Left ventricle myocardium superior (tissue), 1 donor: ENCODE measurements around the gene STX16. TPM values are rescaled to one million over a fixed set of nuclear protein-coding genes. Genes with fewer than 3 reads are reported as not detected.
A peak's percentile ranks its signal among the peaks of the same experiment; 100 is the strongest.

Source experiments
- ATAC-seq: fragments of 200-7000 bp; cut with Tn5 transposase; one replicate; pipeline ENCODE4 v1.9.1; 2020; ENCODE audit warnings: mild to moderate bottlenecking, moderate library complexity
- DNase-seq: peaks from one replicate; pipeline ENCODE4 v3.0.0-alpha.2; 2020
- intact Hi-C: fragments of 100-400 bp; cut with micrococcal nuclease; formaldehyde crosslinking; loops from one replicate; pipeline ENCODE4 v1.11.0; 2022
- total RNA-seq: library from RNA; stranded (reverse); fragmentation: NEBNext Ultra II Directional; extraction: Animal tissue kit (Norgen Biotek cat#: 25700); gene quantifications from one replicate; pipeline ENCODE4 v1.2.1, GENCODE V29; 2021
- donor health status: DM: no; HTN: yes; CAD: no; lungs with severe emphysema.

The STX16 gene
- total RNA-seq, 1 donor from 2014 or later: 24.8 TPM

DNA sequence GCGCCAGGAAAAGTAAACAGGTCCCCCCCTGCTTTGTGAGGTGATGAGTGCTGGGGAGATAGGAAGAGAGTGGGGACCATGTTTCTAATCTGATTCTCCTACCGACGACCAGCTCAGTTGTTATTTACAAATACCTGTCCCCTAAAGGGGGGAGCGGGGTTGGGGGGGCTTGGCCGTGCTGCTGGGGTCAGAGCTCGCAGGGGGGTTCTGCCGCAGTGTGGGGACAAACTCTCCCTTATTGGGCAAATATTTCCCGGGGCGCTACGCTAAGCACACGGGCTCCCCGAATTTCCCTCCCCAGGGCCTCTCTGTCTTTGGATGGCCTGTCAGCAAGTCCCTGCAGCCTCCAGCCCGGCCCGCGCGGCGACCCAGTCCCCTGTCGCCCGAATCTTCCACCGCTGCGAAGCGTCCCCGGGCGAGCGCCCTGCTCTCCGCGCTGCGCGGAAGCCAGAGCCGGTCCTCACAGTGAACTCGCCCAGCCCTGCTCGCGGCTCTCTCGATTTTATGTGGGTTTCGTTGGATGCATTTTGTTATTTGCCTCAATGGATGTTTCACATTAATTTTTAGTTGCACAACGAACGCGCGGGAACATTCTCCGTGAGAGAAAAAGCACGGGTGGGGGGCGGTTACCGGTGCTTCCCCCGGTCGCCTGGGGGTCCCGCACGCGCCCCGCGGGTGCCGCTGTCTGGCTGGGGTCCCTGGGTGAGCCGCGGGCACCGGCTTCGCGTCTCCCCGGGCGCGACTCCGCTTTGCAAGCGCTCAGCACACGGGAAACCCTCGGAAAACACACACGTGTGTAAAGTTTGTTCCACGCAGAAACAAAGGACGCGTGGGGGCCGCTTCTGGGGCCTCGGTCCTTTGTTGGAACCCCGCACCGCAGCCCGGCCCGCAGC, 1.5 kb upstream of the STX16 start:
- intact Hi-C loops: loop anchor here (10.0 kb wide), 1 partner anchor 415 kb away; no protein-coding TSS in a partner anchor
- peak; percentile 12 for ATAC-seq
- peak; percentile 60 for DNase-seq

- peak; percentile 40 for ATAC-seq
- intact Hi-C loops: loop anchor here (10.0 kb wide), 1 partner anchor 415 kb away; no protein-coding TSS in a partner anchor
- peak; percentile 52 for DNase-seq
These were observed 805 bp upstream of the STX16 start for GRCh38 chr20:58650181-58650775.

- intact Hi-C loops: loop anchor here (10.0 kb wide), 1 partner anchor 417 kb away; no protein-coding TSS in a partner anchor
- ATAC-seq: no peak
- no peak for DNase-seq
These were observed 469 bp downstream of the STX16 start for GRCh38 chr20:58651559-58651945.

- peak; percentile 62 for DNase-seq
- intact Hi-C loops: loop anchor here (10.0 kb wide), 1 partner anchor 417 kb away; no protein-coding TSS in a partner anchor
- ATAC-seq: peak; percentile 38
These were observed 993 bp downstream of the STX16 start for GRCh38 chr20:58651946-58652605.

DNA sequence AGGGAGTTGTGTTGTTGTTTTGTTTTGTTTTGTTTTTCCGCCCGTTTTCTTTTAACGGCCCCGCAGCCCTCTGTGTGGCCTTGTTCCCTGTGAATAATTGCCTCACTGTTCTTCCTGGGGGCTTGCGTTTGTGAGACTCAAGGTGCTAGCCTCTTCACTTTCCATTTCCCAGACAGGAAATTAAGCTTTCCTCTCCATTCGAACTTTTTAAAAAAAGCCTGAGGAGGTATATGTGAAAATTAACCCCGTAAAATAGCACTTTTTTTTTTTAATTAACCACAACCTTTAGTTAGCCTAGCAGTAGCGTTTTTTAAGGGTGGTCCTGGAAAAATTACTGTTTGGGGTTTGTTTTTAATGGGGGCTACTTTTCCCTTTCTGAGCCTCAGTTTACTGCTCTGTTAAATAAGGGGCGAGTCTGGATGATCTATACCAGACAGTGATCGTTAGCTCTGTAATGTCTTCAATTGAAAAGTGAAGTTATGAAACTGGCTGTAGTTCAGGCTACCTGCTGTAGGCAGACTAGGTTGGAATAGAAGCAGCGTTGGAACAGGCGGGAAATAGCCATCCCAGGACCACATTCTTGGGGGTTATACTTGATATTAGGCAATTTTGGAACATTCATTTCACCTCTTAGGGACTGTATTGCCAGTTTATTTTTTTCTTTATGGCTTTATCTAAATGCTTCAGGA, 1.7 kb downstream of the STX16 start:
- DNase-seq: no peak
- ATAC-seq: no peak
- intact Hi-C loops: loop anchor here (10.0 kb wide), 1 partner anchor 418 kb away; no protein-coding TSS in a partner anchor

GRCh38 chr20:58654337-58654736, 3.3 kb downstream of the STX16 start:
- DNase-seq (no peak), ATAC-seq (no peak)
- intact Hi-C loops: loop anchor here (10.0 kb wide), 1 partner anchor 420 kb away; no protein-coding TSS in a partner anchor

DNA sequence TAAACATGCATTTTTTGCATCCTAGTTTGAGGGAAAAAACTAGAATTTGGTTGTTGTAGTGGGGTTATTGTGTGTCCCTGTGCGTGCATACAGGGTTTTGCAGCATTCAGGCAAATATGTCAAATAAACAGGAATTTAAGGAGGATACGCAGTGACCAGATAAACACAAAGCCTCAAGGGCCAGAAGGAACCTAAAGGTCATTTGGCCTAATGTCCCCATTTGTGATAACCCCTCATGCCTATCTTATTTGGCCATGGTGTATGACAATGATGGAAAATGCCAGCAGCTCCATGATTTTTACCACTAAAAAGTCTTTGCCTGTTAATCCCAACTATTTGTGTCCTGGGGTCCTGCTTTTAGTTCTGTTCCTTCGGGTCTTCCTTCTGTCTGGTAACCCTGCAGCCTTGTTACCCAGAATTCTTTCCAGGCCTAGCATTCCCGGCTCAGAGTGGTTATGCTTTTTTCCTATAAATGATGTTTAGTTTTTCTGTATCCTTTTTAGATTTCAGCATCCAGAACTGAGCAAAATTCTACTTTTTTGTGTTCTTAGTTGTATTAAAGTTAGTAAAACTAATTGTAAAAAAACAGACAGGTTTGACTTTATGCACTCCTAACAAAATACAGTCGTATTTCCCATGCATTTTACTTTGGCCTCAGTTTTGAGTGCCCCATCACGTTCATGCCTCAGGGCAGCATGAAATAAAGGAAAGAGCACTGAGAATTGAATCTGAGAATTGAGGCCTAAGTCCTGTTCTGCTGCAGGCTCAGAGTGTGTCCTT, 4.4 kb downstream of the STX16 start:
- intact Hi-C loops: loop anchor here (10.0 kb wide), 1 partner anchor 421 kb away; no protein-coding TSS in a partner anchor
- ATAC-seq (no peak), DNase-seq (no peak)

DNA sequence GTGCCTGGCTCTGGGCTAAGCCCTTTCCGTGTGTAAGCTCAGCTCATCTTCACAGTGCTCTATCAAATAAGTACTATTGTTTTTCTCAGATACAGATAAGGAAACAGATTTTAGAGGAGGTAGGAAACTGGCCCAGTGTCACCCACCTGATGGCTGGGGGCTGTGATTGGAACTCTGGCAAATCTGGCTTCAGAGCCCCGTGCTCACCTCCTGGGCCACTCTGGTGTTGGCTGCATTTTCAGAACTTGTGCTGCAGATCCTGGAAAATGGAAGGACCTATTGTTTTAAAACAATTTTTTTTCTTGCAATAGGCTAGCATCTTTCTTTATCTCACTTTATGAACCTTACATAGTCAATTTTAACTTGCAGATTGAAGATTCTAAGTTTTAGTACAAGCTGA, 5.7 kb downstream of the STX16 start:
- ATAC-seq (no peak), DNase-seq (no peak)
- intact Hi-C loops: loop anchor here (10.0 kb wide), 1 partner anchor 422 kb away; no protein-coding TSS in a partner anchor

GRCh38 chr20:58657262-58657661, 6.2 kb downstream of the STX16 start:
- DNase-seq: no peak
- intact Hi-C loops: loop anchor here (10.0 kb wide), 1 partner anchor 422 kb away; no protein-coding TSS in a partner anchor
- no peak for ATAC-seq

- no peak for DNase-seq
- ATAC-seq: no peak
- intact Hi-C loops: loop anchor here (10.0 kb wide), 1 partner anchor 423 kb away; no protein-coding TSS in a partner anchor
These were observed 6.9 kb downstream of the STX16 start for GRCh38 chr20:58657986-58658385.

- intact Hi-C loops: loop anchor here (10.0 kb wide), 1 partner anchor 424 kb away; no protein-coding TSS in a partner anchor
- ATAC-seq: no peak
These were observed 7.7 kb downstream of the STX16 start for GRCh38 chr20:58658760-58659159.

GRCh38 chr20:58659841-58660240, 8.8 kb downstream of the STX16 start:
- intact Hi-C loops: loop anchor here (10.0 kb wide), 1 partner anchor 425 kb away; no protein-coding TSS in a partner anchor
- DNase-seq (no peak), ATAC-seq (no peak)

More at GRCh38 chr20:58658760-58659159, 7.7 kb downstream of the STX16 start:
- no peak for DNase-seq

- ATAC-seq (no peak), DNase-seq (no peak)
- intact Hi-C loops: no loop called here
These were observed 9.9 kb downstream of the STX16 start for GRCh38 chr20:58660855-58661597.

DNA sequence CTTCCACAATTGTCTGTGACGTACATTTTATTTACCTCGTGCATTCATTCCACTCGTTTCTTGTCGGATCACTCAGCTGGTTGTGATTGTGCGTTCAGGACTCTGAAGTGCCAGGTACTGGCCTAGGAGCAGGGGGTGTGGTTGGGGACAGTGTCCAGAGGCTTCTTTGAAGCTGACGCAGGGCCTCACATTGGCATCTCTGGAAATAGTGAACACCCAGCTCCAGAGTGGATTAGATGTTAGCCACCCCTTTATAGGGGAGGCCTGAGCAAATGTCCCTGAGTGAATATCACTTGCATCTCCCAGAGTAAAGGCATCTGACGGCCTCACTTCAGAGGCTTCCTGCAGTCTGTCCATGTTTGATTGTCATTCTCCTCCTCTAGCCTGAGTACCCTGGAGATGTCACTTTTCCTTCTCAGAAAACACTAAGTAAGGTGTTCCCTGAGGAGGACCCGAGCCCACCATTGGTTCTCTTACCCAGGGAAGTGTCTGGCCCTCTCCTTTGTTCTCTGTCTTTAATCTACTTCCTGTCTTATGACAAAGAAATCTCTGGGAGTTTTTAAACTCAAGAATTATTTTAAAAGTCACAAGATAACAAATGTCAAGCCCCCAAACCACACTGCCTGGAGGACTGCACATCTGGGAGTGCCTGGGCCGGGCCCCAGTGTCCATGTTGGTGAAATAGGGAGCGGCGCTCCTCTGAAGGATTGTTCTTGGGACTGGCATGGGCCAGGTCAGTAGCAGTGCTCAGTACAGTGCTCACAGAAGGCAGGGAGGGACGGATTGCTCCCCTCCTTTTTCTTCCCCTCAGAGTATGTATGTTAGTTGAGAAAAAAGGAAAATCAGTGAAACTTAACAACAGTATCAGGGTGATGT, 10.8 kb downstream of the STX16 start:
- no peak for DNase-seq
- intact Hi-C loops: no loop called here
- peak; percentile 32 for ATAC-seq

GRCh38 chr20:58664331-58664730, 13.2 kb downstream of the STX16 start:
- intact Hi-C loops: no loop called here
- DNase-seq (no peak), ATAC-seq (no peak)

GRCh38 chr20:58664883-58665282, 13.8 kb downstream of the STX16 start:
- DNase-seq: no peak
- ATAC-seq: no peak
- intact Hi-C loops: no loop called here
